Erythroblast (primary cell): Measurements from ENCODE around the gene ITPR2.
A peak's percentile ranks its signal among the peaks of the same experiment; 100 is the strongest.

Experiments used
- GATA1 ChIP-seq: IDR thresholded peaks from 2 replicates; pipeline ENCODE4 v1.6.1; 2011; ENCODE audit warnings: low read depth, mild to moderate bottlenecking, control low read depth, low read length, moderate library complexity
- POLR2A ChIP-seq: IDR thresholded peaks from 2 replicates; pipeline ENCODE4 v1.6.1; 2011; ENCODE audit warnings: mild to moderate bottlenecking, low read length

- TF ChIP-seq POLR2A, result peak; percentile 55
- no peak for TF ChIP-seq GATA1
These were observed at the start of gene ITPR2 for GRCh38 chr12:26832822-26833742.
